HepG2 (cell line): ENCODE results near the gene FAP.

Source experiments
- EP300 ChIP-seq, 3 experiments: sonication (generic) in 1 of 3; formaldehyde crosslinking in 1 of 3; IDR thresholded peaks; 2 replicates each; pipeline versions ENCODE4 v1.5.1 to v1.6.1; 2011 to 2020; ENCODE audit warnings: low read depth in 2 of 3, low read length in 2 of 3, borderline replicate concordance in 1 of 3, improper control_type of control experiment in 1 of 3, mild to moderate bottlenecking in 1 of 3, missing genetic modification reagents in 1 of 3, moderate library complexity in 1 of 3
- EZH2 ChIP-seq: conservative IDR thresholded peaks from 2 replicates; pipeline ENCODE4 v1.6.1; 2012; ENCODE audit warnings: mild to moderate bottlenecking, low read depth, low read length, moderate library complexity
- MAFK ChIP-seq, 2 experiments: IDR thresholded peaks in 1 of 2; conservative IDR thresholded peaks in 1 of 2; 2 replicates each; pipeline ENCODE4 v1.6.1; 2011; ENCODE audit warnings: improper control_type of control experiment in 2 of 2, low read length in 2 of 2
- ZMYM4 ChIP-seq: sonication (generic); formaldehyde crosslinking; IDR thresholded peaks from 2 replicates; pipeline ENCODE4 v1.8.1; 2023; ENCODE audit warnings: mild to moderate bottlenecking, missing genetic modification reagents
- ZNF224 ChIP-seq: sonication (generic); formaldehyde crosslinking; IDR thresholded peaks from 2 replicates; pipeline ENCODE4 v1.5.0; 2020; ENCODE audit warnings: mild to moderate bottlenecking, missing genetic modification reagents
- ZNF451 ChIP-seq: sonication (generic); formaldehyde crosslinking; IDR thresholded peaks from 2 replicates; pipeline ENCODE4 v1.5.0; 2020; ENCODE audit warnings: mild to moderate bottlenecking, missing genetic modification reagents
- ZNF724P ChIP-seq: sonication (generic); formaldehyde crosslinking; IDR thresholded peaks from 2 replicates; pipeline ENCODE4 v1.8.0; 2022; ENCODE audit warnings: missing genetic modification reagents, borderline replicate concordance
- TF ChIP-seq, protein P1 (sequence below): sonication (generic); formaldehyde crosslinking; IDR thresholded peaks from 2 replicates; pipeline ENCODE4 v1.4.0; 2020; ENCODE audit warnings: missing genetic modification reagents
- TF ChIP-seq, protein P2 (sequence below): sonication (generic); formaldehyde crosslinking; IDR thresholded peaks from 2 replicates; pipeline ENCODE4 v1.5.0; 2020; ENCODE audit warnings: mild to moderate bottlenecking, missing genetic modification reagents, moderate library complexity
- TF ChIP-seq, protein P3 (sequence below): sonication (generic); formaldehyde crosslinking; IDR thresholded peaks from 2 replicates; pipeline ENCODE4 v1.4.0; 2020; ENCODE audit warnings: missing genetic modification reagents, mild to moderate bottlenecking, borderline replicate concordance
- TF ChIP-seq, protein P4 (sequence below): sonication (generic); formaldehyde crosslinking; IDR thresholded peaks from 2 replicates; pipeline ENCODE4 v1.4.0; 2020; ENCODE audit warnings: missing genetic modification reagents, mild to moderate bottlenecking, borderline replicate concordance
- TF ChIP-seq, protein P5 (sequence below): IDR thresholded peaks from 2 replicates; pipeline ENCODE4 v1.6.1; 2012; ENCODE audit warnings: inconsistent platforms
- TF ChIP-seq, protein P6 (sequence below): sonication (generic); formaldehyde crosslinking; conservative IDR thresholded peaks from 2 replicates; pipeline ENCODE4 v1.5.0; 2020; ENCODE audit warnings: missing genetic modification reagents
- TF ChIP-seq, protein P7 (sequence below): IDR thresholded peaks from 2 replicates; pipeline ENCODE4 v1.6.1; 2016; ENCODE audit warnings: control low read depth

DNA sequence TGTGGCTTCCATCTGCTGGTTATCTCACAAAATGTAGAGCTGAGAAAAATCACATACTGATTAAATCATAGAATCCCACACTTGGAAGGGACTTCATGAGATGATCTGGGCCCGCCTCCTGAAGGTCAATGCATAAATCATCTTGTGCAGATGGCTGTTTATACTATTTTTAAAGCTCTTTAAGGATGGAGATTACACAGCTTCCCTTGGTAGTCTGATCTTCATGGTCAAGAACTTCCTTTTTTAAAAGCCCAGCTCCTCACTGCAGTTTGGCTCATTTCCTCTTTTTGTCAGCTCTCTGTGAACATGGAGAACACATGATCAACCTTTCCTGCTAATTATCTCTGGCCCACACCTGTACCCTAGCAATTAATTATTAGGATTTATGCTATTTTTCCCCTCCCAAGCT is 117.1 kb downstream of the FAP start:
- TF ChIP-seq, protein P1, sequence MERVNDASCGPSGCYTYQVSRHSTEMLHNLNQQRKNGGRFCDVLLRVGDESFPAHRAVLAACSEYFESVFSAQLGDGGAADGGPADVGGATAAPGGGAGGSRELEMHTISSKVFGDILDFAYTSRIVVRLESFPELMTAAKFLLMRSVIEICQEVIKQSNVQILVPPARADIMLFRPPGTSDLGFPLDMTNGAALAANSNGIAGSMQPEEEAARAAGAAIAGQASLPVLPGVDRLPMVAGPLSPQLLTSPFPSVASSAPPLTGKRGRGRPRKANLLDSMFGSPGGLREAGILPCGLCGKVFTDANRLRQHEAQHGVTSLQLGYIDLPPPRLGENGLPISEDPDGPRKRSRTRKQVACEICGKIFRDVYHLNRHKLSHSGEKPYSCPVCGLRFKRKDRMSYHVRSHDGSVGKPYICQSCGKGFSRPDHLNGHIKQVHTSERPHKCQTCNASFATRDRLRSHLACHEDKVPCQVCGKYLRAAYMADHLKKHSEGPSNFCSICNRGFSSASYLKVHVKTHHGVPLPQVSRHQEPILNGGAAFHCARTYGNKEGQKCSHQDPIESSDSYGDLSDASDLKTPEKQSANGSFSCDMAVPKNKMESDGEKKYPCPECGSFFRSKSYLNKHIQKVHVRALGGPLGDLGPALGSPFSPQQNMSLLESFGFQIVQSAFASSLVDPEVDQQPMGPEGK (CRISPR knock-in tag), result no peak
- TF ChIP-seq, protein P2, sequence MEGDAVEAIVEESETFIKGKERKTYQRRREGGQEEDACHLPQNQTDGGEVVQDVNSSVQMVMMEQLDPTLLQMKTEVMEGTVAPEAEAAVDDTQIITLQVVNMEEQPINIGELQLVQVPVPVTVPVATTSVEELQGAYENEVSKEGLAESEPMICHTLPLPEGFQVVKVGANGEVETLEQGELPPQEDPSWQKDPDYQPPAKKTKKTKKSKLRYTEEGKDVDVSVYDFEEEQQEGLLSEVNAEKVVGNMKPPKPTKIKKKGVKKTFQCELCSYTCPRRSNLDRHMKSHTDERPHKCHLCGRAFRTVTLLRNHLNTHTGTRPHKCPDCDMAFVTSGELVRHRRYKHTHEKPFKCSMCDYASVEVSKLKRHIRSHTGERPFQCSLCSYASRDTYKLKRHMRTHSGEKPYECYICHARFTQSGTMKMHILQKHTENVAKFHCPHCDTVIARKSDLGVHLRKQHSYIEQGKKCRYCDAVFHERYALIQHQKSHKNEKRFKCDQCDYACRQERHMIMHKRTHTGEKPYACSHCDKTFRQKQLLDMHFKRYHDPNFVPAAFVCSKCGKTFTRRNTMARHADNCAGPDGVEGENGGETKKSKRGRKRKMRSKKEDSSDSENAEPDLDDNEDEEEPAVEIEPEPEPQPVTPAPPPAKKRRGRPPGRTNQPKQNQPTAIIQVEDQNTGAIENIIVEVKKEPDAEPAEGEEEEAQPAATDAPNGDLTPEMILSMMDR (CRISPR knock-in tag), result no peak
- TF ChIP-seq MAFK (conservative IDR thresholded peaks at IDR 0.05 in 1 of 2, IDR thresholded peaks at IDR 0.05 in 1 of 2; ENCODE audit: low read length in 2 of 2), result no peak
- TF ChIP-seq ZNF451, result no peak
- no peak for TF ChIP-seq ZNF724P
- TF ChIP-seq, protein P3, sequence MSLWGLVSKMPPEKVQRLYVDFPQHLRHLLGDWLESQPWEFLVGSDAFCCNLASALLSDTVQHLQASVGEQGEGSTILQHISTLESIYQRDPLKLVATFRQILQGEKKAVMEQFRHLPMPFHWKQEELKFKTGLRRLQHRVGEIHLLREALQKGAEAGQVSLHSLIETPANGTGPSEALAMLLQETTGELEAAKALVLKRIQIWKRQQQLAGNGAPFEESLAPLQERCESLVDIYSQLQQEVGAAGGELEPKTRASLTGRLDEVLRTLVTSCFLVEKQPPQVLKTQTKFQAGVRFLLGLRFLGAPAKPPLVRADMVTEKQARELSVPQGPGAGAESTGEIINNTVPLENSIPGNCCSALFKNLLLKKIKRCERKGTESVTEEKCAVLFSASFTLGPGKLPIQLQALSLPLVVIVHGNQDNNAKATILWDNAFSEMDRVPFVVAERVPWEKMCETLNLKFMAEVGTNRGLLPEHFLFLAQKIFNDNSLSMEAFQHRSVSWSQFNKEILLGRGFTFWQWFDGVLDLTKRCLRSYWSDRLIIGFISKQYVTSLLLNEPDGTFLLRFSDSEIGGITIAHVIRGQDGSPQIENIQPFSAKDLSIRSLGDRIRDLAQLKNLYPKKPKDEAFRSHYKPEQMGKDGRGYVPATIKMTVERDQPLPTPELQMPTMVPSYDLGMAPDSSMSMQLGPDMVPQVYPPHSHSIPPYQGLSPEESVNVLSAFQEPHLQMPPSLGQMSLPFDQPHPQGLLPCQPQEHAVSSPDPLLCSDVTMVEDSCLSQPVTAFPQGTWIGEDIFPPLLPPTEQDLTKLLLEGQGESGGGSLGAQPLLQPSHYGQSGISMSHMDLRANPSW (CRISPR knock-in tag), result no peak
- TF ChIP-seq EZH2, result no peak
- TF ChIP-seq, protein P4, sequence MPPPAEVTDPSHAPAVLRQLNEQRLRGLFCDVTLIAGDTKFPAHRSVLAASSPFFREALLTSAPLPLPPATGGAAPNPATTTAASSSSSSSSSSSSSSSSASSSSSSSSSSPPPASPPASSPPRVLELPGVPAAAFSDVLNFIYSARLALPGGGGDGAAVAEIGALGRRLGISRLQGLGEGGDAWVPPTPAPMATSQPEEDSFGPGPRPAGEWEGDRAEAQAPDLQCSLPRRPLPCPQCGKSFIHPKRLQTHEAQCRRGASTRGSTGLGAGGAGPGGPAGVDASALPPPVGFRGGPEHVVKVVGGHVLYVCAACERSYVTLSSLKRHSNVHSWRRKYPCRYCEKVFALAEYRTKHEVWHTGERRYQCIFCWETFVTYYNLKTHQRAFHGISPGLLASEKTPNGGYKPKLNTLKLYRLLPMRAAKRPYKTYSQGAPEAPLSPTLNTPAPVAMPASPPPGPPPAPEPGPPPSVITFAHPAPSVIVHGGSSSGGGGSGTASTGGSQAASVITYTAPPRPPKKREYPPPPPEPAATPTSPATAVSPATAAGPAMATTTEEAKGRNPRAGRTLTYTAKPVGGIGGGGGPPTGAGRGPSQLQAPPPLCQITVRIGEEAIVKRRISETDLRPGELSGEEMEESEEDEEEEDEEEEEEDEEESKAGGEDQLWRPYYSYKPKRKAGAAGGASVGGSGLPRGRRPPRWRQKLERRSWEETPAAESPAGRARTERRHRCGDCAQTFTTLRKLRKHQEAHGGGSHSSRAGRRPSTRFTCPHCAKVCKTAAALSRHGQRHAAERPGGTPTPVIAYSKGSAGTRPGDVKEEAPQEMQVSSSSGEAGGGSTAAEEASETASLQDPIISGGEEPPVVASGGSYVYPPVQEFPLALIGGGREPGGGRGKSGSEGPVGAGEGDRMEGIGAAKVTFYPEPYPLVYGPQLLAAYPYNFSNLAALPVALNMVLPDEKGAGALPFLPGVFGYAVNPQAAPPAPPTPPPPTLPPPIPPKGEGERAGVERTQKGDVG (CRISPR knock-in tag), result no peak
- TF ChIP-seq, protein P5, sequence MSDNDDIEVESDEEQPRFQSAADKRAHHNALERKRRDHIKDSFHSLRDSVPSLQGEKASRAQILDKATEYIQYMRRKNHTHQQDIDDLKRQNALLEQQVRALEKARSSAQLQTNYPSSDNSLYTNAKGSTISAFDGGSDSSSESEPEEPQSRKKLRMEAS, result no peak
- TF ChIP-seq, protein P6, sequence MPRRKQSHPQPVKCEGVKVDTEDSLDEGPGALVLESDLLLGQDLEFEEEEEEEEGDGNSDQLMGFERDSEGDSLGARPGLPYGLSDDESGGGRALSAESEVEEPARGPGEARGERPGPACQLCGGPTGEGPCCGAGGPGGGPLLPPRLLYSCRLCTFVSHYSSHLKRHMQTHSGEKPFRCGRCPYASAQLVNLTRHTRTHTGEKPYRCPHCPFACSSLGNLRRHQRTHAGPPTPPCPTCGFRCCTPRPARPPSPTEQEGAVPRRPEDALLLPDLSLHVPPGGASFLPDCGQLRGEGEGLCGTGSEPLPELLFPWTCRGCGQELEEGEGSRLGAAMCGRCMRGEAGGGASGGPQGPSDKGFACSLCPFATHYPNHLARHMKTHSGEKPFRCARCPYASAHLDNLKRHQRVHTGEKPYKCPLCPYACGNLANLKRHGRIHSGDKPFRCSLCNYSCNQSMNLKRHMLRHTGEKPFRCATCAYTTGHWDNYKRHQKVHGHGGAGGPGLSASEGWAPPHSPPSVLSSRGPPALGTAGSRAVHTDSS (CRISPR knock-in tag), result no peak
- no peak for TF ChIP-seq ZNF224
- TF ChIP-seq, protein P7, sequence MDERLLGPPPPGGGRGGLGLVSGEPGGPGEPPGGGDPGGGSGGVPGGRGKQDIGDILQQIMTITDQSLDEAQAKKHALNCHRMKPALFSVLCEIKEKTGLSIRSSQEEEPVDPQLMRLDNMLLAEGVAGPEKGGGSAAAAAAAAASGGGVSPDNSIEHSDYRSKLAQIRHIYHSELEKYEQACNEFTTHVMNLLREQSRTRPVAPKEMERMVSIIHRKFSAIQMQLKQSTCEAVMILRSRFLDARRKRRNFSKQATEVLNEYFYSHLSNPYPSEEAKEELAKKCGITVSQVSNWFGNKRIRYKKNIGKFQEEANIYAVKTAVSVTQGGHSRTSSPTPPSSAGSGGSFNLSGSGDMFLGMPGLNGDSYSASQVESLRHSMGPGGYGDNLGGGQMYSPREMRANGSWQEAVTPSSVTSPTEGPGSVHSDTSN (CRISPR knock-in tag), result no peak
- no peak for TF ChIP-seq EP300 (IDR thresholded peaks at IDR 0.05; ENCODE audit: low read depth in 2 of 2, low read length in 2 of 2)
- TF ChIP-seq EP300 (CRISPR knock-in tag; IDR thresholded peaks at IDR 0.05; ENCODE audit: borderline replicate concordance), result no peak
- TF ChIP-seq ZMYM4 (CRISPR knock-in tag), result no peak
